Smooth muscle cell of the brain vasculature (primary cell): Measurements from ENCODE around the gene TAF3.
"Not testable (repeated sequence)": the region's sequence is repeated elsewhere in the genome, so short reads cannot be mapped to it uniquely, and the experiment has no call there.

Experiments used
- DNase-seq: peaks from one replicate; pipeline ENCODE4 v3.0.0-alpha.2; 2012; ENCODE audit warnings: low read depth, low spot score

Gene TAF3, protein sequence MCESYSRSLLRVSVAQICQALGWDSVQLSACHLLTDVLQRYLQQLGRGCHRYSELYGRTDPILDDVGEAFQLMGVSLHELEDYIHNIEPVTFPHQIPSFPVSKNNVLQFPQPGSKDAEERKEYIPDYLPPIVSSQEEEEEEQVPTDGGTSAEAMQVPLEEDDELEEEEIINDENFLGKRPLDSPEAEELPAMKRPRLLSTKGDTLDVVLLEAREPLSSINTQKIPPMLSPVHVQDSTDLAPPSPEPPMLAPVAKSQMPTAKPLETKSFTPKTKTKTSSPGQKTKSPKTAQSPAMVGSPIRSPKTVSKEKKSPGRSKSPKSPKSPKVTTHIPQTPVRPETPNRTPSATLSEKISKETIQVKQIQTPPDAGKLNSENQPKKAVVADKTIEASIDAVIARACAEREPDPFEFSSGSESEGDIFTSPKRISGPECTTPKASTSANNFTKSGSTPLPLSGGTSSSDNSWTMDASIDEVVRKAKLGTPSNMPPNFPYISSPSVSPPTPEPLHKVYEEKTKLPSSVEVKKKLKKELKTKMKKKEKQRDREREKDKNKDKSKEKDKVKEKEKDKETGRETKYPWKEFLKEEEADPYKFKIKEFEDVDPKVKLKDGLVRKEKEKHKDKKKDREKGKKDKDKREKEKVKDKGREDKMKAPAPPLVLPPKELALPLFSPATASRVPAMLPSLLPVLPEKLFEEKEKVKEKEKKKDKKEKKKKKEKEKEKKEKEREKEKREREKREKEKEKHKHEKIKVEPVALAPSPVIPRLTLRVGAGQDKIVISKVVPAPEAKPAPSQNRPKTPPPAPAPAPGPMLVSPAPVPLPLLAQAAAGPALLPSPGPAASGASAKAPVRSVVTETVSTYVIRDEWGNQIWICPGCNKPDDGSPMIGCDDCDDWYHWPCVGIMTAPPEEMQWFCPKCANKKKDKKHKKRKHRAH

DNA sequence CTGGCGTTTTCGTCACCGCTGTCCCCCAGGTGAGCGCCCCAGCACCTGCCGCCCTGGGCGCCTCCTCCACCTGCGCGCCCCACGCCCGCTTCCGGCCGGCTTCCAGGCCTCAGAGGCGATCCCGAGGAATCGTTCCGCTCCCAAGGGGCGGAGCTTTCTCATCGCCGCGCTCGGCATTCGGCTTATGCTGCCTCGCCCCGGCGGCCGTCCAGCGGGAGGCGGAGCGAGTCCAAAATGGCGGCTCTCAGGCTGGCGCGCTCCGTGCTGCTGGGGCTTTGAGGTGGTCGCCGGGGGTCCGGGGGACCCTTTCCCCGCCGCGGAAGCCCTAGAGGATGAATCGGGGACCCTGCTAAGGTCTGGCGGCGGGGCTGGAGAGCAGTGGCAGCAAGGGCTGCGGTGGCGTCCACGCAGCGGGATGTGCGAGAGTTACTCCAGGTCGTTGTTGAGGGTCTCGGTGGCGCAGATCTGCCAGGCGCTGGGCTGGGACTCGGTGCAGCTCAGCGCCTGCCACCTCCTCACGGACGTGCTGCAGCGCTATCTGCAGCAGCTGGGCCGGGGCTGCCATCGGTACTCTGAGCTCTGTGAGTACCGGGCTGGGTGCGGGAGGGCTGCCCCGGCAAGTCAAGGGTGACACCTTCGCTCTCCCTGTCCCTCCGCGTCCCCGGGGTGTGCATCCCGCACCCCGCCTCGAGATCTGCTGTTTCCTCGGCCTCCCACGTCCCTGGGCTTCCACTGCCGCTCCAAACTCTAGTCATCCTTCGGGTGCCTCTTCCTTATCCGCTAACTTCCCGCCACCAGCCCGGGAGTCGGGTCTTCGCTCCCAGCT lies at the start of gene TAF3:
Gene TAF3 (plus strand): TSS at position 211 of the 826 bp plus-strand sequence. CDS start 205 bp downstream, at position 416.
- peak; percentile 62 for DNase-seq

DNA sequence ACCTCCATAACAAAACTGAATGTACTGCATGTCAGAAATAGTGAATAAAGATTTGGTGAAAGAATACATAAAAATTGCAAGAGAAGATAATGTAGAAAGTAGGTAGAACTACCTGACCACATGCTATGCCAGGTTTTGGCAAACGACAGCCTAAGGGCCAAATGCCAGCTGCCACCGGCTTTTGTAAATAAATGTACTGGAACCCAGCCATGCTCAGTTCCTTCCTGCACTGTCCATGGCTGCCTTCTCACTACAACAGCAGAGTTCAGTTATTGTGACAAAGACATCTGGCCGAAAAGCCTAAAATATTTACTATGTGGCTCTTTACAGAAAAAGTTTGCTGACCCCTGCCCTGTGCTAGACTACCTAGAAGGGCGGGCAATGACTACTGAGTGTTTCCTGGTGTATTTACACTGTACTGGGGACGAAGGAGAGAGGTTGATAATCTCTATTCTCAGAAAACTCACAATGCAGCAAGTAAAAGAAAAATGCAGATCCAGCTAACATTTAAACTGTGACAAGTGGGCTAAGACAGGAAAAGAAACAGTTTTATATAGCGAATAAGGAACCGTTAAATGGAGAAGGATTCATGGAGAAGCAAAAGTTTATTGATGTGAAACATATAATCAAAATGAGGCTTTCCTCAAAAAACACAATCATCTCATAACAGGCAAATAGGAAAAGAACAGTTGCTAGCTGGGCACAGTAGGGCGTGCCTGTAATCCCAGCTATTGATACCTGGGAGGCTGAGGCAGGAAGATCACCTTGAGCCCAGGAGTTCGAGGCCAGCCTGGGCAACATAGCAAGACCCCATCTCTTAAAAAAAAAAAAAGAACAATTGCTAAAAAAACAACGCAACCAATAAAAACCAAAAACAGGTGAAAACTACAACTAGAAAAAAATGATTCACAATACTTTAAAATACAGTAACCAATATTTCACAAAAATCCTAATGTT lies 44.2 kb upstream of the TAF3 start:
- no peak for DNase-seq

DNA sequence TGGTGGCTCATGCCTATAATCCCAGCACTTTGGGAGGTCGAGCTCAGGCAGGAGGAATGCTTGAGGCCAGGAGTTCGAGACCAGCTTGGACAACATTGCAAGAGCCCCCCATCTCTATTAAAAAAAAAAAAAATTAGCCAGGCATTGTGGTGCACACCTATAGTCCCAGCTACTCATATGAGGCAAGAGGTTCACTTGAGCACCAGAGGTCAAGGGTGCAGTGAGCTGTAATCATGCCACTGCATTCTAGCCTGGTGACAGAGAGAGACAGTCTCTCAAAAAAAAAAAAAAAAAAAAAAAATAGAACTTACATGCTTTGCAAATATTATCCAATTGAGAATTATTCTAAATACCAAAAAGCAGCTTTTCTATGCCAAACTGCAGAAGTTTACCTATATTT lies 41.5 kb upstream of the TAF3 start:
- DNase-seq: no peak

DNA sequence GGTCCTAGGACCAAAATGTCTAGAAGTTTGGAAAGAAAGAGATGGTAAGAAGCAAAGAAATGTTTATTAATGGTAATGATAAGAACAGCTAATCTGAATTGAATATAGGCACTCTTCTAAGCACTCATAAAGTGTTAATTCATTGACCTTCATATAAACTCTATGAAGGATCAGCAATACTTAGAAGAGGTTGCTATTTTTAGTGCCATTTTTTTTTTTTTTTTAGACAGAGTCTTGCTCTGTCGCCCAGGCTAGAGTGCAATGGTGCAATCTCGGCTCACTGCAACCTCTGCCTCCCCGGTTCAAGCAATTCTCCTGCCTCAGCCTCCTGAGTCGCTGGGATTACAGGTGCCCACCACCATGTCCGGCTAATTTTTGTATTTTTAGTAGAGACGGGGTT lies 36.1 kb upstream of the TAF3 start:
- not testable (repeated sequence) for DNase-seq

DNA sequence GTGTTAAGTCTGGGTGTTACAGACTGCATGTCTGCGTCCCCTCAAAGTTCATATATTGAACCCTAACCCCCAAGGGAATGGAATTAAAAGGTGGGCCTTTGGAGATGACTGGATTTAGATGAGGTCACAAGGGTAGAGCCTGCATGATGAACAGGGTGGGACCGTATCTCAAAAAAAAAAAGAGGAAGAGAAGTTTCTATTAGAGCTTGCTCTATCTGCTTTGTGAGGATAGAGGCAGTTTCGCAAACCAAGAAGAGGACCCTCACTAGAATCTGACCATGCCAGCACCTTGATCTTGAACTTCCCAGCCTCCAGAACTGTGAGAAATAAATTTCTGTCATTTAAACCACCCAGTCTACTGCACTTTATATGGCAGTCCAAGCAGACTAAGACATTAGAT lies 31.9 kb upstream of the TAF3 start:
- DNase-seq: no peak

DNA sequence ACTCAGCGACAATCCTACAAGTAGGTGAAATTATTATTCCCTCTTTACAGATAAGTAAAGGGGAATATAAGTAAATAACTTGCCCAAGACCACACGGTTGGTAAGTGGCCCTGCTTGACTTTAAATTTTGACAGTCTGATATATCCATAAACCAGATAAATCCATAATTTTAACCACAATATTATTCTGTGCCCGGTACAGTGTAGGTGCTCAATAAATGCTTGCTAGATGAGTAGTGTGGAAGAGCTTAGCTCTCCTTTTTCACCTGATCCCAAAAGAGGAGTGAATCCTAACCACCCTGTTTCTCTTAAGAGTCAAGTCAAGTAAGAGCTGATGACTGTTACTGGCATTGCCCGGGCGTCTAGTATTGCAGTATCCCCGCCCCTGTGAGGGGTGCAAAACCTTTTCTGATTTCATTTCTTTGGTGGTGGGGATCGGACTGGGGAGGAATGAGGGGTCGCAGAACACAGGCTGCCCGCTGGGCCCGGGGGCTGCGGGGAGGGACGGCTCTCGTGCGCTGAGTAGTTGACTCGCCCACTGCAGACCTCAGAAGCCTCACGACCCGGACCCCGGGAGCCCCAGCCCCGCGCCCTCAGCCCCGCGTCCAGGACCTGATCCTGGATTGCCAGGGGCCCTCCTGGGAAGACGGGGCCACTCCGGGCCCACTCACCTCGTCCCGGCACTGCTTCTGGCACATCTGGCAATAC lies 31.0 kb upstream of the TAF3 start:
- DNase-seq: no peak

DNA sequence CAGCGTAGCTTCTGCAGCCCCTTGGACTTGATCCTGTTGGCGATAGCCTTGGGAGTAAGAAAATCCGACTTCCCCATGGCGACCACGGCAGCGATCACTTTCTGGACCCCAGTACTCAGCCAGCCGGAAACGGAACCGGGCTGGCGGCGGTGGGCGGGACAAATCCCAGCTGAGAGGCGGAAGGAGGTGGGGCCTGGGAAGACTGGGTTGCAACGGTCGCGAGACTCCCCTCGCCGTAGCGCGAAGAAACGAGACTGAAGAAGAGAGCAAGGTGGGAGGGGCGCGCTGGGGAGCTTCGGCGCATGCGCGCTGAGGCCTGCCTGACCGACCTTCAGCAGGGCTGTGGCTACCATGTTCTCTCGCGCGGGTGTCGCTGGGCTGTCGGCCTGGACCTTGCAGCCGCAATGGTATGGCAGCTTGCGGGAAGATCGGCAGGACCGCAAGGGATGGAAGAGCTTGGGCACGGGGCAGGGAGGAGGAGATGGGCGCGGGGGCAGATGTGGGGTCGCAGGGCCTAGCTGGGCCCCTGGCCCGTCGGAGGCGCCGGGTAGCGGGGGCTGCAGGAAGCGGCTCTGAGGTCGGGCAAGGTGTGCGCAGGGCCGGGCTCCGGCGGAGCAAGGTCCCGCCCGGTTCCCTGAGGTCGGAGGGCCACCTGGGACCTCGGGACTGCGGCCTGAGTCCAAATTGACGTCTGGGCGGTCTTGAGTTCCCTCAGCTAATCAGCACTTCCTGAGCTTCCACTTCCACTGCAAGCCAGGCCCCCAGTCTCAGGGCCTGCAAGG lies 30.3 kb upstream of the TAF3 start, which contains the start of the genes ATP5F1C and KIN:
Gene ATP5F1C (plus strand): TSS at position 321 of the 782 bp plus-strand sequence. CDS start 31 bp downstream, at position 352.
Gene KIN (minus strand): TSS at position 137 of the 782 bp plus-strand sequence. CDS start 60 bp downstream, at position 77.
- peak; percentile 93 for DNase-seq

DNA sequence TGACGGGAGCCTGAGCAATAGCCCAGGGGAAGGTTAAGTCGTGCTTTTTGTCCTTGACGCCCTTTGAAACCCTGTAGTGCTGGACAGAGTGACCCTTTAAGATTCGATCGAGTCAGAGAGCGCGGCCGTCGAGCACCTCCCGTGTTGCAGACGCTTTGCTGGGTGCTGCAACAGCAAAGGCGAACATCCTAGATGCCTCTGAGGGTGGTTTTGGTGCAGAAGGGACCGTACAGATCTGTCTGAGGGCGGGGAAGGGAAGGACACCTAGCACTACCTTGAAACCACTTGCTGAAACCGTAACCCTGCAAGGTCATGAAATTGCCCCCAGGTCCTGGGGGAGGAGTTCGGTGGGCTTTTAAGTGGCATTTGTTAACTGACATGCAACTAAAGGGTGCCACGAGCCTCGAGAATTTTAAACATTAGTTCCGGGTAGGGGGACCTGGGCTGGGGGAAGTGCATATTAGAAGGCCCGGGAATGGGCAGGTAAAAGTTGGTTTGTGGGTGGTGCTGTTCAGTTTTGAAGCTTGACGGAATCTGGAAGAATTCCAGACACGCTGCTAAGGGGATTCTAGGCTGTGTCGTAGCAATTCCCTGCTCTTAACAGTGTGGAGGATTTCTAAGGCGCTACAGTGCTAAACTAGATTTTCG lies 29.5 kb upstream of the TAF3 start:
- DNase-seq: no peak

DNA sequence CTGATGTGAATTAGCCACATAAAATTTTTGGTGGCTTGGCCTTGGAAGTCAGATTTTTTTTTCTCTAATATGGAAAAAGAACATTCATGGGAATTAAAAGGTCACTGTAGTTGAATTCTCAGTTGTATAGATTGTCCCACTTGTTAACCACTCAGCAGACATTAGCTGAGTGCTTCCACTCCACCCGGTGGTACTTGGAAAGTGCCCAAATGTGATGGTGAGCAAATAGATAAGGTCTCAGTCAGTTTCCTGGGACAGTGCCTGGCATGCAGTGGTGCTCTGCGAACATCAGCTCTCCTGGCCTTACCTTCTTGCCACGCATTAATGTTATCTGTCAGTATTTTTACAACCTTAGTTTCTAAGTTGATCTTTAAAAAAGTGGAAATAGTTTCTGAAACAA lies 28.9 kb upstream of the TAF3 start:
- no peak for DNase-seq

DNA sequence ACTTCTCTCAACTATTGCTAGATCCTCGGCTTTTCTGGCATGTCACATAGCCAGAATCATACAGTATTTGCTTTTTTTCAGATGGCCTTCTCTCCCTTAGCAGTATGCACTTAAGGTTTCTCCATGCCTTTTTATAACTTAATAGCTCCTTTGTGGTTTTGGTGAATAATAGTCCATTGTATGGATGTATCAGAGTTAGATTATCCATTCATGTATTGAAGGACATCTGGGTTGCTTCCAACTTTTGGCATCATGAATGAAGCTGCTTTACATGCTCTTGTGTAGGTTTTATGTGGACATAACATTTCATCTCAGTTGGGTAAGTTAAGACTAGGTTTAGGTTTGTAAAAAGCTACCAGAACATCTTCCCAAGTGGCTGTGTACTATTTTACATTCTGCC lies 25.8 kb upstream of the TAF3 start:
- DNase-seq: no peak

DNA sequence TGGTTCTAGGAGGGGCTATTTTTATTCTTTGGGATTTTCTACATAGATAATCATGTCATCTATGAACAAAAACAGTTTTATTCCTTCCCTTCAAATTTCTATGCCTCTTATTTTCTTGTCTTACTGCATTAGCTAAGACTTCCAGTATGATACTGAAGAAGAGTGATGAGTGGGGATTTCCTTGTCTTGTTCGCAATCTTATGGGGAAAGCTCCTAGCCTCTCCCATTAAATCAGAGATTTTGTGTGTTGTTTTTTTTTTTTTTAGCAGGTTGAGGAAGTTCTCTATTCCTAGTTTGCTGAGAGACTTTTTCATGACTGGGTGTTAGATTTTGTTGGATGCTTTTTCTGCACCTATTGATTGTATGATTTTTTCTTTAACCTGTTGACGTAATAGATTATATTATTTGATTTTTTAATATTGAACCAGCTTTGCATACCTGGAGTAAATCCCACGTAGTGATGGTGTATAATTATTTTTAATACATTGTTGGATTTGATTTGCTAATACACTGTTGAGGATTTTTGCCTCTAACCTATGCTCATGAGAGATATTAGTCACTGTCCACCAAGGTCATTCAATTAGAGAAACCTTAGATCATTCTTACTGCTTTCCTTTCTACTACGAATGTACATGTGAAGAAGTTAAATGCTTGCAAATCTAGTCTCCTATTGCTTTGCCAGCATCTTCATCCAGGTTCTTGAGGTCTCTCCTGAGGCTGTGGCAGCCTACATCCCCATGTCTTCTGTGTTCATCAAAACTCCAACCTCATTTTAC lies 23.9 kb upstream of the TAF3 start:
- DNase-seq: no peak

DNA sequence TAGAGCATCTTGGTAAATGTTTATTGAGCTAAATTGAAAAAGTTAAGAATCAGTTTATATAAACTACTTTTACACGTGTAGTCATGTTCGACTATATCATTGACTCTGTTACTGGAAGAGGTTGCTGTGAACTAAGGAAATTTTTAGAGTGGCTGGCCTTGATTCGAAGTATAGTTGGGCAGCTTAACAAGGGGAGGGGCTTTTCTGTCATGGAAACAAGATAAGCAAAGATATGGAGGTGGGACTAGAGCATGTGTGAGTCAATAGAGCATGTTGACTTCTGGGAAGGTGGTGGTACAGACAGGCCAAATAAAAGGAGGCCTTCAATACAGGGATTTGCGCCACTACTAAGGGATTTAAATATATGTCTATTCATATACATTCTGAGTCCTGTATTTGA lies 22.7 kb upstream of the TAF3 start:
- DNase-seq: no peak

DNA sequence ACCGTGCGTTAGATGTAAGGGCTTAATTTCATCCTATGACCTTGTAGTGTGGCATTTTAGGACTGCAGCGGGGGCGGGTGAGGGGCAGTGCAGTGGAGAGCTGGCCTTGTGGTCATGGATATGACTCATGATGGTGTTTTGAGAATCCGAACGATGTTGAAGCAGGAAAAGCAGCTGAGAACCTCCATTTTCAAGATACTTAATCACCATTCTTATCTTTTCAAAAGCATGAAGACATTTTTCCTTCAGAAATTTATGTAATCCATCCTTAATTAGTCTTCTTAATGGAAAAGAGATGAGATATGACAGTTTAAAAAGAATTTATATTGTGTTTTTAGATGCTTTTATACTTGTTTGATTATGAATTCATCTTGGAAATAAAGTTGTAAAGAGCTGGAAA lies 20.7 kb upstream of the TAF3 start:
- peak; percentile 37 for DNase-seq

DNA sequence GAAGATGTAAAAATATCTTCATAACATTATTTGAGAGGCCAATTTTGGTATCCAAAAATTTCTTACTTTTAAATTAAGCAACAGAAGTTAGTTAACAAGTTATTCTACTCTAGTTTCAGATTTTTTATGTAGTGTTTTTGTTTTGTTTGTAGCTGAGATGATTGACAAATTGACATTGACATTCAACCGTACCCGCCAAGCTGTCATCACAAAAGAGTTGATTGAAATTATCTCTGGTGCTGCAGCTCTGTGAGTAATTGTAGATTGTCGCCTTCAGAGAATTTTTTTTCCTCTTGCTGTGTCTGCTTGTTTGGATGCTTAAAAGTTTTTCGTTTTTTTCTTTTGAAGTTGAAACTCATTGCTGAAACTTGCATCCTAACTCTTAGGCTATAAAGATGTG lies 15.7 kb upstream of the TAF3 start:
- DNase-seq: no peak

DNA sequence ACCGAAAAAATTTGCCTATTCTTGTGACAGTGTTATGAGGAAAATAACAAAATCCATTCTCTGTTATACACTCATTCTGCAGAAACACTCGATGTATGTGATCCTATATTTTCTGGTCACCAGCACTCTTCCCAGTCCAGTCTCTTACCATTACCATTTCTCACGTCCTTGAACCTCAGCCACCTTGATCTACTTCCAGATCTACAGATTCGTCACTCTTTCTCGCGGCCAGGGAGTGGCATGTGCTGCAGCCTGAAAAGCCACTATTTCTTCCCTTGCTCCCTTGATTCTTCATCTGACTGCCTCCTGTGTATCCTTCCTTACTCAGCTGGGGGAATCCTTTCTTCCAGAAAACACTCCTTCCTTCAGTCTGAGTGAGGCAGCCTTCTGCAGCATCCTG lies 14.1 kb upstream of the TAF3 start:
- DNase-seq: no peak

DNA sequence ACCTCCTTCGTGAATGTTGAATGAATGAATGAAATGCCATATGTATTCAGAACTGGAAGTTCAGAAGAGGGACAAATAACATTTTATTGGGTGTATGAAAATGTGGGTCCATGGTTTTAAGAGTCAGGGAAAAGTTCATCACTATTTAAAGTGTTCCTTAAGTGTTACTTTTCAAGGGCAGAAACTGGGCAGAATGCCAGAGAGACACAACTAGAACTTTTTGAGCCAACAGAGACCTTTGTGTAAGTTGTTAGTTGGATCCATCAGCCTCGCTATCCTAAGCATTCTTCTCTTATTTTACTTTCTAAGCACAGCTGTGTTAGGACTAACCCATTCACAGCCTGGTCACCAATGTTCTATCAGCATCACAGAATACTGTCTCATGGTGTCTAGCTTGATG lies 13.6 kb upstream of the TAF3 start:
- DNase-seq: no peak

DNA sequence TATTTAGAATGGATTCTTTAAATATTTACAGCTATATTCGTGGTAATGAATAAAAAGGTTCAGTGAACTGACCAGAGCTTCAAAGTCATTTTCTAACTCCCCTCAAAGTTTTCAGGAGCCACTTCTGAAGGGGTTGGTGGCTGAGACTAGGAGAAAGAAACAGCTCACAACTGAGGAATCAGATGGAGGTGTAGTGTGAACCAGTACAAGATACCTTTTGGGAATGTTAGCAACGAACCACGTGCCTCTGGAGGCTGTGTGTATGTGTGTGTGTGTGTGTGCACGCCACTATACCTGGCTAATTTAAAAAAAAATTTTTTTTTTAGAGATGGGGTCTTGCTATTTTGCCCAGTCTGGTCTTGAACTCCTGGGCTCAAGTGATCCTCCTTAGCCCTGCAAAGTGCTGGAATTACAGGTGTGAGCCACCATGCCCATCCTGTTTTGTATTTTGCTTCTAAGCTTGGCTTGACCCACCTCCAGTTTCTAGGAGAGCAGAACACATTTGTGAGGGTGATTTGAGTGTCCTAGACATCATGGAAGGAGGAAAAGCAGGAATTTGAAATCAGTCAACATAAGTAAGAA lies 9.5 kb upstream of the TAF3 start:
- DNase-seq: no peak
